Gastrocnemius medialis (tissue), 4 donors: ENCODE results near the gene ASAP2. TPM values are rescaled to one million over a fixed set of nuclear protein-coding genes. Genes with fewer than 3 reads are reported as not detected.
A peak's percentile ranks its signal among the peaks of the same experiment; 100 is the strongest.

ENCODE experiments used
- ATAC-seq, 2 donors: fragments of 150-250 bp; one replicate each; pipeline ENCODE4 v1.9.1; 2016
- DNase-seq, 2 donors: peaks; one replicate each; pipeline ENCODE4 v3.0.0-alpha.2; 2019
- H3K27ac ChIP-seq, 4 donors: fragments of 200-600 bp; sonication (generic); 1 replicate in 1 of 4; 2 replicates in 3 of 4; pipeline ENCODE4 v1.5.1; 2016 to 2018; ENCODE audit warnings: mild to moderate bottlenecking in 2 of 4, moderate library complexity in 1 of 4
- H3K27me3 ChIP-seq, 3 donors: fragments of 200-600 bp; sonication (generic) in 2 of 3; 1 replicate in 1 of 3; 2 replicates in 2 of 3; pipeline versions ENCODE4 v1.5.1 to v1.6.0; 2016 to 2019; ENCODE audit warnings: mild to moderate bottlenecking in 1 of 3, moderate library complexity in 1 of 3
- H3K36me3 ChIP-seq, 2 donors: fragments of 200-600 bp; sonication (generic) in 1 of 2; one replicate each; pipeline ENCODE4 v1.5.1; 2017 to 2018
- H3K4me1 ChIP-seq, 2 donors: fragments of 200-600 bp; sonication (generic) in 1 of 2; one replicate each; pipeline ENCODE4 v1.5.1; 2016 to 2017; ENCODE audit warnings: mild to moderate bottlenecking in 2 of 2
- H3K4me3 ChIP-seq, 4 donors: fragments of 200-600 bp; sonication (generic) in 3 of 4; 1 replicate in 1 of 4; 2 replicates in 3 of 4; pipeline ENCODE4 v1.5.1; 2016 to 2019; ENCODE audit warnings: mild to moderate bottlenecking in 2 of 4
- H3K9me3 ChIP-seq, 3 donors: fragments of 200-600 bp; sonication (generic) in 2 of 3; 1 replicate in 1 of 3; 2 replicates in 2 of 3; pipeline ENCODE4 v1.5.1; 2016 to 2019
- CTCF ChIP-seq, 5 experiments: fragments of 450-650 bp in 3 of 5; fragments of 200-600 bp in 2 of 5; sonication (generic) in 2 of 5; IDR thresholded peaks in 4 of 5; conservative IDR thresholded peaks in 1 of 5; 1 replicate in 4 of 5; 2 replicates in 1 of 5; pipeline ENCODE4 v1.5.1; 2016 to 2019; ENCODE audit warnings: antibody characterized with exemption in 5 of 5, mild to moderate bottlenecking in 3 of 5, moderate library complexity in 3 of 5
- POLR2A ChIP-seq, 2 donors: fragments of 450-650 bp; IDR thresholded peaks; one replicate each; pipeline ENCODE4 v1.6.1; 2017; ENCODE audit warnings: antibody characterized with exemption in 2 of 2, mild to moderate bottlenecking in 2 of 2, moderate library complexity in 2 of 2
- in situ Hi-C, 4 donors: fragments of 200-750 bp; cut with MboI; loops; one replicate each; pipeline versions ENCODE4 v1.15.0 to v1.8.0; 2017; ENCODE audit warnings: low sequenced_read_pairs in 4 of 4
- intact Hi-C: fragments of 100-400 bp; cut with DNase I; formaldehyde crosslinking; loops from one replicate; pipeline ENCODE4 v1.15.1; 2023; ENCODE audit warnings: low total_unique reads
- total RNA-seq, 4 donors: library from RNA; depleted of rRNA; stranded (reverse); fragments of >200 nt; gene quantifications; one replicate each; pipeline versions ENCODE4 v1.1.0 to v1.2.3, GENCODE V29; 2016

Gene ASAP2
- total RNA-seq, 4 donors from 2014 or later, result 1.9 to 4.0 (median 3.4) TPM

GRCh38 chr2:9203876-9204275, 2.7 kb upstream of the ASAP2 start:
- no peak for DNase-seq
- in situ Hi-C loops, result loop anchor here in 2 of 4 donors (10.0 kb wide), 1 partner anchor 131 kb away; no protein-coding TSS in a partner anchor

GRCh38 chr2:9204939-9205338, 1.7 kb upstream of the ASAP2 start:
- TF ChIP-seq CTCF (IDR thresholded peaks at IDR 0.05 in 4 of 5, conservative IDR thresholded peaks at IDR 0.05 in 1 of 5) (no peak), POLR2A (IDR thresholded peaks at IDR 0.05) (no peak)
- in situ Hi-C loops (loop anchor here in 2 of 4 donors (10.0 kb wide), 1 partner anchor 130 kb away; no protein-coding TSS in a partner anchor), intact Hi-C loops (loop anchor here (5.0 to 10.0 kb wide), 3 partner anchors 52 to 217 kb away; partner anchors contain the start of genes CPSF3, ITGB1BP1 and MBOAT2)
- Histone ChIP-seq H3K36me3 (no peaks in the 10 kb centered on the region), H3K27me3 (peaks cover 0 to 7% (median 3%) of the 10 kb centered on the region in 3 donors), H3K9me3 (no peaks in the 10 kb centered on the region), H3K4me3 (no peak overlapping the region), H3K27ac (no peak overlapping the region), H3K4me1 (peaks cover 0 to 21% of the 10 kb centered on the region in 2 donors)
- DNase-seq, result no peak
- no peak for ATAC-seq

More at GRCh38 chr2:9203876-9204275, 2.7 kb upstream of the ASAP2 start:
- no peaks in the 10 kb centered on the region for H3K9me3 ChIP-seq
- ATAC-seq, result no peak
- H3K4me1 ChIP-seq, result peaks cover 0 to 20% of the 10 kb centered on the region in 2 donors
- no peaks in the 10 kb centered on the region for H3K36me3 ChIP-seq
- TF ChIP-seq POLR2A (IDR thresholded peaks at IDR 0.05), result no peak
- TF ChIP-seq CTCF (IDR thresholded peaks at IDR 0.05 in 4 of 5, conservative IDR thresholded peaks at IDR 0.05 in 1 of 5), result no peak
- H3K4me3 ChIP-seq, result no peak overlapping the region
- intact Hi-C loops, result loop anchor here (10.0 kb wide), 1 partner anchor 199 kb away; the partner anchor contains the start of gene MBOAT2
- no peak overlapping the region for H3K27ac ChIP-seq
- peaks cover 0 to 8% (median 3%) of the 10 kb centered on the region in 3 donors for H3K27me3 ChIP-seq

GRCh38 chr2:9205486-9205885, 1.1 kb upstream of the ASAP2 start:
- intact Hi-C loops, result loop anchor here (5.0 to 10.0 kb wide), 3 partner anchors 52 to 217 kb away; partner anchors contain the start of genes CPSF3, ITGB1BP1 and MBOAT2
- H3K27me3 ChIP-seq, result peaks cover 0 to 8% (median 3%) of the 10 kb centered on the region in 3 donors
- peak overlapping the region; percentile 46 to 62 (median 52) for H3K4me3 ChIP-seq
- ATAC-seq, result no peak
- in situ Hi-C loops, result loop anchor here in 2 of 4 donors (10.0 kb wide), 1 partner anchor 129 kb away; no protein-coding TSS in a partner anchor
- H3K27ac ChIP-seq, result peak overlapping the region in 3 of 4 donors; percentile 54 to 67 (median 56)
- H3K36me3 ChIP-seq, result no peaks in the 10 kb centered on the region
- DNase-seq, result no peak
- no peak for TF ChIP-seq POLR2A (IDR thresholded peaks at IDR 0.05)
- no peak for TF ChIP-seq CTCF (IDR thresholded peaks at IDR 0.05 in 4 of 5, conservative IDR thresholded peaks at IDR 0.05 in 1 of 5)
- peaks cover 0 to 21% of the 10 kb centered on the region in 2 donors for H3K4me1 ChIP-seq
- H3K9me3 ChIP-seq, result no peaks in the 10 kb centered on the region

- TF ChIP-seq POLR2A (IDR thresholded peaks at IDR 0.05), result no peak
- TF ChIP-seq CTCF (IDR thresholded peaks at IDR 0.05 in 4 of 5, conservative IDR thresholded peaks at IDR 0.05 in 1 of 5), result no peak
- ATAC-seq (peak; percentile 25 to 30), DNase-seq (no peak)
- in situ Hi-C loops (loop anchor here in 2 of 4 donors (10.0 kb wide), 1 partner anchor 128 kb away; no protein-coding TSS in a partner anchor), intact Hi-C loops (loop anchor here (1.0 to 10.0 kb wide), 6 partner anchors 50 to 215 kb away; partner anchors contain the start of genes CPSF3, ITGB1BP1 and MBOAT2)
- Histone ChIP-seq H3K9me3 (no peaks in the 10 kb centered on the region), H3K27me3 (peaks cover 0 to 8% (median 3%) of the 10 kb centered on the region in 3 donors), H3K36me3 (no peaks in the 10 kb centered on the region), H3K27ac (peak overlapping the region; percentile 62 to 81 (median 74)), H3K4me3 (peak overlapping the region; percentile 52 to 71 (median 67)), H3K4me1 (peaks cover 8 to 31% of the 10 kb centered on the region in 2 donors)
Observed at GRCh38 chr2:9206991-9207640, 504 bp downstream of the ASAP2 start.
